T-cell (primary cell): Measurements from ENCODE around the gene C16orf96. TPM values are rescaled to one million over a fixed set of nuclear protein-coding genes. Genes with fewer than 3 reads are reported as not detected.

ENCODE experiments used
- ATAC-seq, 4 experiments: fragments of 200-7000 bp in 3 of 4; fragments of 150-1000 bp in 1 of 4; cut with Tn5 transposase; replicated peaks in 1 of 4; 1 replicate in 3 of 4; 2 replicates in 1 of 4; pipeline ENCODE4 v1.10.0; 2021; ENCODE audit warnings: moderate library complexity in 3 of 4, mild to moderate bottlenecking in 2 of 4, moderate number of reproducible peaks in 1 of 4
- CTCF ChIA-PET, 2 donors: fragments of 300-600 bp; sonication (Branson Sonifier 250); formaldehyde crosslinking; loops; one replicate each; lab custom pipeline; 2022; ENCODE audit warnings: antibody characterized with exemption in 2 of 2; lab: Charles Lee
- POLR2A ChIA-PET, 2 donors: fragments of 300-600 bp; sonication (Branson Sonifier 250); formaldehyde crosslinking; loops; one replicate each; lab custom pipeline; 2022; ENCODE audit warnings: antibody characterized with exemption in 2 of 2; lab: Charles Lee
- DNase-seq, 35 experiments: peaks; one replicate each; pipeline versions ENCODE4 v3.0.0 to v3.0.0-alpha.2; 2013 to 2023
- H3K27ac ChIP-seq: one replicate; pipeline ENCODE4 v1.5.1; 2013; ENCODE audit warnings: low read length
- H3K27me3 ChIP-seq, 2 experiments: replicated peaks in 1 of 2; 1 replicate in 1 of 2; 2 replicates in 1 of 2; pipeline versions ENCODE4 v1.6.1 to v1.7.0; 2013; ENCODE audit warnings: low read length in 1 of 2, mixed read lengths in 1 of 2; ENCODE audit not compliant: control insufficient read depth in 2 of 2, insufficient read depth in 2 of 2; ENCODE audit errors: extremely low read depth in 1 of 2
- H3K36me3 ChIP-seq, 2 donors: 1 replicate in 1 of 2; 2 replicates in 1 of 2; pipeline versions ENCODE4 v1.6.1 to v1.7.0; 2013; ENCODE audit warnings: low read length in 1 of 2; ENCODE audit not compliant: control insufficient read depth in 2 of 2, insufficient read depth in 1 of 2; ENCODE audit errors: extremely low read depth in 1 of 2
- H3K4me1 ChIP-seq, 2 experiments: 1 replicate in 1 of 2; 2 replicates in 1 of 2; pipeline versions ENCODE4 v1.6.1 to v1.7.0; 2013; ENCODE audit warnings: low read length in 2 of 2, mixed read lengths in 1 of 2; ENCODE audit not compliant: insufficient read depth in 2 of 2, control insufficient read depth in 1 of 2; ENCODE audit errors: extremely low read depth in 1 of 2
- H3K4me3 ChIP-seq, 2 donors: 1 replicate in 1 of 2; 2 replicates in 1 of 2; pipeline versions ENCODE4 v1.5.1 to v1.7.0; 2013; ENCODE audit warnings: mild to moderate bottlenecking in 2 of 2, low read length in 1 of 2, moderate library complexity in 1 of 2; ENCODE audit not compliant: control insufficient read depth in 1 of 2; ENCODE audit errors: extremely low read depth in 1 of 2
- H3K9me3 ChIP-seq: 2 replicates; pipeline ENCODE4 v1.7.0; 2013
- H3K27ac Mint-ChIP-seq, 2 donors: one replicate each; pipeline ENCODE4 v1.8.0; 2020 to 2021; ENCODE audit warnings: mild to moderate bottlenecking in 2 of 2, mixed read lengths in 2 of 2
- H3K27me3 Mint-ChIP-seq, 2 donors: one replicate each; pipeline ENCODE4 v1.8.0; 2021 to 2022; ENCODE audit warnings: mixed read lengths in 2 of 2
- H3K36me3 Mint-ChIP-seq: one replicate; pipeline ENCODE4 v1.8.0; 2021; ENCODE audit warnings: mixed read lengths
- H3K4me1 Mint-ChIP-seq, 3 donors: one replicate each; pipeline ENCODE4 v1.8.0; 2020 to 2022; ENCODE audit warnings: mixed read lengths in 3 of 3, mild to moderate bottlenecking in 1 of 3
- H3K4me3 Mint-ChIP-seq, 3 donors: one replicate each; pipeline ENCODE4 v1.8.0; 2020 to 2022; ENCODE audit warnings: mild to moderate bottlenecking in 3 of 3, mixed read lengths in 3 of 3, moderate library complexity in 3 of 3
- H3K9me3 Mint-ChIP-seq, 3 donors: one replicate each; pipeline ENCODE4 v1.8.0; 2020 to 2022; ENCODE audit warnings: mixed read lengths in 3 of 3
- WGBS: methylation state at CpG from one replicate; pipeline ENCODE4 v1.1.5; 2013; ENCODE audit warnings: missing lambda C conversion rate; ENCODE audit not compliant: insufficient coverage; 5-methylcytosine and 5-hydroxymethylcytosine counted together
- total RNA-seq, 35 experiments: library from RNA in 6 of 35; stranded (reverse) in 6 of 35; fragments of 120-200 nt in 1 of 35; gene quantifications; one replicate each; pipeline versions ENCODE4 v1.2.1 to v1.2.4 and lab custom pipeline; 2013 to 2026

Gene C16orf96
- total RNA-seq, 5 donors from 2014 or later (not counting 1 experiment from before 2014, with no cell fraction given): 0.30 to 0.66 (median 0.50) TPM

DNA sequence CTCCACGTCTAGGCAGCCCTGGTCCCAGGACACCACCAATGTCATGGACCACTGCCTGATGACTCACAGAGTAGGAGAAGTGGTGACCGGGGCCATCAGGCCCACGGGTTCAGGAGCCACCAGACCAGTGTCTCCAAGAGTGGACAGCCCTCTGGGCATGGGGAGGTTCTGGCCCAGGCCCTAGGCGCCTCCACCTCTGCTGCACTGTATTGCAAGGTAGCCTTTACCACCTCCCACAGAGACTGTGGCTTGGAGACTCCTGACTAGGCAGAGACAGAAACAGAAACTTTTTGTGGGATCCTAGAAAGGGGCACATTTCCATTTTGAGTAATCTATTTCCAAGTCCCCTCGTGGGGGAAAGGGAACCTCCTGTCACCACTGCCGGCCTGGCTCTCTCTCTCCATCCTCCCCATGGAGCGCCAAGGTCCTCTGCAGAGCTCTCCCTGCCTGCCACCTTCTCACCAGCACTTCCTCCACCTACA lies 20.5 kb upstream of the C16orf96 start:
- POLR2A ChIA-PET: no interaction called here
- peaks cover 13% of the 10 kb centered on the region for H3K36me3 Mint-ChIP-seq
- ATAC-seq (no peak), DNase-seq (no peak)
- CTCF ChIA-PET: interaction anchor here in 1 of 2 donors (0.8 to 0.9 kb wide), 3 partner anchors 21 to 119 kb away, joined by 3 to 7 read pairs (median 7); partner anchors contain the start of gene CORO7
- H3K27ac Mint-ChIP-seq: peak overlapping the region; percentile 92 to 97
- peaks cover 3 to 5% (median 3%) of the 10 kb centered on the region in 3 donors for H3K9me3 Mint-ChIP-seq
- peaks cover 48 to 62% (median 55%) of the 10 kb centered on the region in 3 donors for H3K4me1 Mint-ChIP-seq
- no peaks in the 10 kb centered on the region for H3K27me3 Mint-ChIP-seq
- Histone ChIP-seq H3K4me1 (peaks cover 29 to 41% of the 10 kb centered on the region in 2 experiments), H3K36me3 (peaks cover 6 to 13% of the 10 kb centered on the region in 2 donors), H3K27me3 (peaks cover 0 to 2% of the 10 kb centered on the region in 2 experiments), H3K4me3 (no peak overlapping the region), H3K27ac (peak overlapping the region; percentile 45), H3K9me3 (no peaks in the 10 kb centered on the region)
- H3K4me3 Mint-ChIP-seq: peak overlapping the region in 2 of 3 donors; percentile 9 to 58
- 50% methylated on average over 5 of the region's 7 CpGs for WGBS

- Histone ChIP-seq H3K4me1 (peaks cover 29 to 41% of the 10 kb centered on the region in 2 experiments), H3K9me3 (no peaks in the 10 kb centered on the region), H3K4me3 (no peak overlapping the region), H3K27ac (peak overlapping the region; percentile 45), H3K27me3 (peaks cover 0 to 2% of the 10 kb centered on the region in 2 experiments), H3K36me3 (peaks cover 4 to 13% of the 10 kb centered on the region in 2 donors)
- peaks cover 13% of the 10 kb centered on the region for H3K36me3 Mint-ChIP-seq
- DNase-seq (no peak), ATAC-seq (no peak)
- H3K27ac Mint-ChIP-seq: peak overlapping the region; percentile 85 to 97
- peak overlapping the region; percentile 78 to 82 (median 78) for H3K4me3 Mint-ChIP-seq
- ChIA-PET CTCF (interaction anchor here in 1 of 2 donors (0.5 to 0.9 kb wide), 4 partner anchors 19 to 120 kb away, joined by 3 to 7 read pairs (median 6); partner anchors contain the start of gene CORO7), POLR2A (interaction anchor here in 1 of 2 donors (0.7 to 1.0 kb wide), 2 partner anchors 13 to 47 kb away, joined by 3 to 4 read pairs; no protein-coding TSS in a partner anchor)
- H3K9me3 Mint-ChIP-seq: peaks cover 3 to 5% (median 3%) of the 10 kb centered on the region in 3 donors
- H3K27me3 Mint-ChIP-seq: no peaks in the 10 kb centered on the region
- H3K4me1 Mint-ChIP-seq: peaks cover 48 to 62% (median 55%) of the 10 kb centered on the region in 3 donors
- WGBS: 92% methylated on average over 11 of the region's 15 CpGs
These were observed 19.6 kb upstream of the C16orf96 start for GRCh38 chr16:4536391-4537106.

GRCh38 chr16:4537376-4538343 lies 18.5 kb upstream of the C16orf96 start:
- peak overlapping the region; percentile 62 to 85 for H3K27ac Mint-ChIP-seq
- H3K36me3 Mint-ChIP-seq: peaks cover 7% of the 10 kb centered on the region
- no peaks in the 10 kb centered on the region for H3K27me3 Mint-ChIP-seq
- 20% methylated on average over 73 of the region's 75 CpGs for WGBS
- ATAC-seq (peak; percentile 46 to 63 (median 62)), DNase-seq (peak in 4 of 35 experiments; percentile 15 to 40 (median 21))
- POLR2A ChIA-PET: interaction anchor here (0.6 to 1.0 kb wide), 2 partner anchors 48 to 449 kb away, joined by 3 to 4 read pairs; no protein-coding TSS in a partner anchor
- H3K4me1 ChIP-seq: peaks cover 29 to 41% of the 10 kb centered on the region in 2 experiments
- peaks cover 0 to 2% of the 10 kb centered on the region in 2 experiments for H3K27me3 ChIP-seq
- H3K4me3 Mint-ChIP-seq: peak overlapping the region; percentile 78 to 82 (median 78)
- CTCF ChIA-PET: interaction anchor here in 1 of 2 donors (0.5 to 0.9 kb wide), 3 partner anchors 18 to 284 kb away, joined by 3 to 5 read pairs (median 4); no protein-coding TSS in a partner anchor
- H3K27ac ChIP-seq: peak overlapping the region; percentile 36
- peaks cover 0 to 3% of the 10 kb centered on the region in 2 donors for H3K36me3 ChIP-seq
- H3K4me1 Mint-ChIP-seq: peaks cover 44 to 55% (median 49%) of the 10 kb centered on the region in 3 donors
- H3K4me3 ChIP-seq: peak overlapping the region; percentile 57 to 71
- no peaks in the 10 kb centered on the region for H3K9me3 ChIP-seq
- peaks cover 3 to 5% (median 3%) of the 10 kb centered on the region in 3 donors for H3K9me3 Mint-ChIP-seq

DNA sequence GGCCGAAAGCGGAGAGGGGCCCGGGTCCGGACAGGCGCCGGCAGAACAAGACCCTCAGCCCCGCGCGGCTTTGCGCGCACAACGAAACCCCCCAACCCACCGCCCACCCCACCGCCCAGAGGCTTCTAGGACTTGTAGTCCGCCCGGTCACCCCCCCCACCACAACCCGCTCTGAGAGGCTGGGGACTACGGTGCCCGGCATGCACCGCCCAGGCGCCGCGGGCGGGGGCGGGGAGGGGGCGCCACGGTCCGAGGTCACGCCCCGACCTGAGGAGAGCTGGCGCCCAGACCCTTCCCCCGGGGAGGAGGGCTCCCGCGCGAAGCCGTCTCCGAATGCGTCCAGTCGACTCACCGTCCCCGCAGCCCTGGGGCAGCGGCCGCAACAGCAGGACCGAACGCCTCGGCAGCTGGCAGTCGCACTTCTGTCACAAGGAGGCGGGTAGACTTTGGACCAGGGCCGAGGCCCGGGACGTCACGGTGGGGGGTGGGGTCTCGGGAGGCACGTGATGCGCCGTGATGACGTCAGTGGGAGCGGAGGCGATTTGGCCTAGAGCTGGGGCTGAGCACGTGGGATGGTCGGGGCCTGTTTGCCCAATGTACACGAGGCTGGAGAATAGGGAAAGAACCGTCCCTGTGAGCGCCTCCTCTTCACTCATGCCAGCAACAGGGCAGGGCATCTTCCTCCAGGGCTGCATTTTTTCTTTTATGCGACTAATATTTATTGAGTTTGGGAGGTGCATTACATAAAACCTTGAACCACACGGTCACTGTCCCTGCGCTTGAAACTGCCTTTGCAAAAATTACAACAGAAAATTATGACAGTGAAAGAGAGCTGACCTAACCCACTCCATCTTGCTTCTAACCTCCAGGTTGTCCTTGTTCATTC lies 17.5 kb upstream of the C16orf96 start, which contains the start of gene CDIP1:
Gene CDIP1 (minus strand): TSS at position 424 of the 886 bp plus-strand sequence. CDS start 24,643 bp downstream, outside the sequence.
- ATAC-seq (peak; percentile 87 to 90 (median 89)), DNase-seq (peak; percentile 82 to 97 (median 91))
- ChIA-PET POLR2A (interaction anchor here in 1 of 2 donors (0.6 to 1.3 kb wide), 5 partner anchors 10 to 1039 kb away, joined by 3 to 4 read pairs (median 4); no protein-coding TSS in a partner anchor), CTCF (interaction anchor here in 1 of 2 donors (0.7 to 1.0 kb wide), 4 partner anchors 10 to 285 kb away, joined by 3 to 8 read pairs (median 4); no protein-coding TSS in a partner anchor)
- Mint-ChIP-seq H3K27me3 (no peaks in the 10 kb centered on the region), H3K36me3 (peaks cover 3% of the 10 kb centered on the region), H3K4me3 (peak within 1 kb of the TSS; percentile 78 to 82 (median 78)), H3K27ac (peak within 1 kb of the TSS; percentile 85 to 89), H3K9me3 (peaks cover 3 to 5% (median 3%) of the 10 kb centered on the region in 3 donors), H3K4me1 (peaks cover 36 to 46% (median 41%) of the 10 kb centered on the region in 3 donors)
- 4% methylated on average over 52 of the region's 67 CpGs for WGBS
- H3K36me3 ChIP-seq: no peaks in the 10 kb centered on the region
- H3K27ac ChIP-seq: peak within 1 kb of the TSS; percentile 79
- H3K4me3 ChIP-seq: peak within 1 kb of the TSS; percentile 57 to 71
- H3K27me3 ChIP-seq: peaks cover 0 to 2% of the 10 kb centered on the region in 2 experiments
- no peaks in the 10 kb centered on the region for H3K9me3 ChIP-seq
- H3K4me1 ChIP-seq: peaks cover 29 to 40% of the 10 kb centered on the region in 2 experiments
